T-cell (primary cell): ENCODE measurements around the gene A2ML1. TPM values are rescaled to one million over a fixed set of nuclear protein-coding genes. Genes with fewer than 3 reads are reported as not detected.

ENCODE experiments used
- total RNA-seq, 35 experiments: library from RNA in 6 of 35; stranded (reverse) in 6 of 35; fragments of 120-200 nt in 1 of 35; gene quantifications; one replicate each; pipeline versions ENCODE4 v1.2.1 to v1.2.4 and lab custom pipeline; 2013 to 2026

Gene A2ML1
- total RNA-seq, 5 donors from 2014 or later (not counting 1 experiment from before 2014, with no cell fraction given) = not detected

Other genes starting within 250 kb of the A2ML1 start
- under 1 TPM in 3 of 5 donors, not detected in 2; 0.10 to 0.35 (median 0.18) TPM for gene AICDA, start 209.8 kb upstream of the A2ML1 start, total RNA-seq
- gene MFAP5, start 159.8 kb upstream of the A2ML1 start, total RNA-seq = not detected
- 10 to 100 TPM; 14.3 to 28.0 (median 23.0) TPM for gene RIMKLB, start 124.6 kb upstream of the A2ML1 start, total RNA-seq
- gene PHC1, start 91.9 kb downstream of the A2ML1 start, total RNA-seq = 10 to 100 TPM; 38.6 to 54.6 (median 42.9) TPM
- gene M6PR, start 127.0 kb downstream of the A2ML1 start, total RNA-seq = 100 to 1,000 TPM; 162 to 189 (median 187) TPM
- 10 to 100 TPM; 11.9 to 80.4 (median 28.0) TPM for gene KLRG1, start 166.9 kb downstream of the A2ML1 start, total RNA-seq